Muscle of arm (tissue), 12 donors: Measurements from ENCODE around the gene RSRC1. TPM values are rescaled to one million over a fixed set of nuclear protein-coding genes. Genes with fewer than 3 reads are reported as not detected.
A peak's percentile ranks its signal among the peaks of the same experiment; 100 is the strongest.
"Not testable (repeated sequence)": the region's sequence is repeated elsewhere in the genome, so short reads cannot be mapped to it uniquely, and the experiment has no call there.

ENCODE experiments used
- DNase-seq: peaks from one replicate; pipeline ENCODE4 v3.0.0-alpha.2; 2013
- polyA plus RNA-seq, 12 donors: library from polyadenylated mRNA; unstranded; fragments of 120-200 nt; gene quantifications; one replicate each; pipeline ENCODE4 v1.2.1, GENCODE V29; 2013; ENCODE audit not compliant: insufficient read length in 12 of 12

RSRC1 gene
- polyA plus RNA-seq, 12 donors: 20.7 to 44.9 (median 23.7) TPM; not detected in 1

DNA sequence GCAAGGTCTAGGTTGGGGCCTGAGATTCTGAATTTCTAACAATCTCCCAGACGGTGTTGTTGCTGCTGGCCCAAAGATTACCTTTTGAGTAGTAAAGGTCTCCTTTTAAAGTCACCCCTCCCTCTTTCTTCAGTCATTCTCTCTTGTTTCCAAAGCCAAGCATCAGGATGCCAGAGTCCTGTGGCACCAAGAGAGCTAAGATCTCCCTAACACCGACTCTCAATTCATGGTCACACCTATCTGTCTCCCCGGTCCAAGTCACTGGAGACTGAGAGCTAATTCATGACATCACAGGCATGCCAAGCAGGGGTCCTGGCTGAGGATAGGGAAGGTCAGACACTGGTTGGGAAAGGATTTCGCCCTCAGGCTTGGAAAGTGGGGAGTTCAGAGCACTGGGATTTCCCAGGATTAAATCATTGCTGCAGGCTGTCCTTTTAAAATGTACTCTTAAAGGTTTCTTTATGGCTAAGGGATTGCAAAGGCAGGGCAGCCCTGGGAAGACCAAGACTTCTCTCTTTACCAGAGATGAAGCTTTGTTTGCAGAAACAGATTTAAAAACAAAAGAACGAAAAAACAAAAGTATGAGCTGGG, 11.0 kb upstream of the RSRC1 start:
- DNase-seq: no peak

DNA sequence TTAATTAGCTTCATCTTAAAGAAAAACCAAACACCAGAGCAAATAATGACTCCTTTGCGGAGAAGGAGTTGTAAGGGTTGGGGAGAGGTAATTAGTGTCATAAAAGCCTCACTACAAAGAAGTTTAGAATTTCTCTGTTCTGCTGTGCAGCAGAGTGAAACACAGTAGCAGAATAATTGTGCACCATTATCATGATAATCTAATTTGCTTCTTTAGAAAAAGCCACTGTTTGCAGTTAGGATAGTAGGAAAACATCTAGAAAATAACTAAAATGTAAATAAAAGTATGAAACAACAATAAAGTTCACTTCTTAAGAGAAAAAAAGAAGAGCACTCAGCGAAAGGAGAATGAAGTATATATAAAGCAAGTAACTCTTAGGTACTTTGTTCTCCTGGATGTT, 9.2 kb upstream of the RSRC1 start:
- DNase-seq: no peak

DNA sequence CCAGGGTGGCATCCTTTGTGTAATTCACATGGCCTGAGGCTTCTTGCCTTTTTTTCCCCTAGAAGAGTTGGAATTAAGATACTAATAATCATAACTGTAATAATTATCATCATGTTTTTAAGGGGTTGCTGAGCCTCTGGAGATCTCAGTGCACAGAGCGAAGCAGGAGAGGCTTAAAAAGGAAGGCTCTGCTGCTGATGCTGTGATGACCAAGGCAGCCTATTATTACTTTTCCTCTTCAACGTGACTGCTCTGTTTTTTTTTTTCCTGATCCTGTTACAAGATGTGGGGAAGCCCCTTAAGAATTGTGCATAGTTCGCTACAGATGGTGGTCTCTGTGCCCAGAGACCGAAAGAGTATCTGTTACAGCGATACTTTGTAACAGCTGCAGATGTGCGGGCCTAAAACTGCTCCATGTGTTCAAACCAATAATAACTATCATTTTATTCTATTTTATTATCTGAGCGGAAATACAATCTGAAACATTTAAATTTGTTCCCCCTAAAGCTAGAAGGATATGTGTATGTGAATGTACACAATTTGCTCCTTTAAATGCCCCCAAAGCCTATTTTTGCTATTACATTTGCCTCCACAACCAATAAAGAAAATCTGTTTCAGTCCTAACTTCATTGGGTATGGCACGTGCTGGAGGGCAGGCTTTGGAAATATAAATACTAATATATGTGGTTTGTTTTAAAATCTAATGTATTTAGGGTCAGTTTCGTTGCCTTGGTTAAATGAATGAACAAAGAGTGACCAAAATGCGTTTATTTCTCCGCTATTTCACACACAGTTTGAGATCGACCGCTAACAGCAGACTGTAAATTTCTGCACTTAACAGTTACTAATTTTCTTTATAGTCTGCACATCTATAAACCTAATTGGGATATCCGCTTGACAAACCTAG, 8.3 kb upstream of the RSRC1 start:
- no peak for DNase-seq

DNA sequence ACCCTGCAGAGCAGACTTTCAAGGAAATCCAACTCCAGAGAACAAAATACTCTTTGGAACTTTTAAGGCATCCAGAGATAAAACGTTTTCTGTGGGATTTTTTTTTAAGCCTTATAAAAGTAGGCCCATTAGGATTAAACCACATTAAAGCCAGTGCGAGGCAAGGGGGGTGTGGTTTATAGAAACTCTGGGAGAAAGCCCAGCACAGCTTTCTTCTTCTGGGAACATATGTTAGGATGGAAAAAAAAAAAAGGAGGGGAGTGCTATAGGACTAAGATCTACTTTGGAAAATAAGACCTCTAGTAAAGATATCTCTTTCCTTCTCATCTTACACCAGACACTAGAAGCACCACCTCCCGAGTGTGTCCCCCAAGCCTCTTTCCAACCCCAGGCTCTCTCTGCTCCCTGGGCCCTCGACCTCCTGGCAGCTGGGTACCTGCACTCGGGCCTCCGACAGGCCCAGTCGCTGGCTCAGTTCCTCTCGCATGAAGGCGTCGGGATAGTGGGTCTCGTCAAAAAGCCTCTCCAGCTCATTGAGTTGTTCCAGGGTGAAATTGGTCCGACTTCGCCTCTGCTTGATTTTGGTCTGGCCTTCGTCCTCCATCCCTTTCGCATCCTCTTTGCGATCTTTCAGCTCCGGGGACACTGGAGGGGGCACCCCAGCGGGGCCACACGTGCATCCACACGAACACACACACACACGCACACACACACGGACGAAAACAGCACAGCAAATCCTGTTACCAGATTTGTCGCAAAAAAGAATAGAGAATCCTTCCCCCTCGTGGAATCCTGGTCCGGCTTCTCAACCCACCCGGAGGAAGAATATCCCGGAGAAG, 7.4 kb upstream of the RSRC1 start:
- peak; percentile 77 for DNase-seq

DNA sequence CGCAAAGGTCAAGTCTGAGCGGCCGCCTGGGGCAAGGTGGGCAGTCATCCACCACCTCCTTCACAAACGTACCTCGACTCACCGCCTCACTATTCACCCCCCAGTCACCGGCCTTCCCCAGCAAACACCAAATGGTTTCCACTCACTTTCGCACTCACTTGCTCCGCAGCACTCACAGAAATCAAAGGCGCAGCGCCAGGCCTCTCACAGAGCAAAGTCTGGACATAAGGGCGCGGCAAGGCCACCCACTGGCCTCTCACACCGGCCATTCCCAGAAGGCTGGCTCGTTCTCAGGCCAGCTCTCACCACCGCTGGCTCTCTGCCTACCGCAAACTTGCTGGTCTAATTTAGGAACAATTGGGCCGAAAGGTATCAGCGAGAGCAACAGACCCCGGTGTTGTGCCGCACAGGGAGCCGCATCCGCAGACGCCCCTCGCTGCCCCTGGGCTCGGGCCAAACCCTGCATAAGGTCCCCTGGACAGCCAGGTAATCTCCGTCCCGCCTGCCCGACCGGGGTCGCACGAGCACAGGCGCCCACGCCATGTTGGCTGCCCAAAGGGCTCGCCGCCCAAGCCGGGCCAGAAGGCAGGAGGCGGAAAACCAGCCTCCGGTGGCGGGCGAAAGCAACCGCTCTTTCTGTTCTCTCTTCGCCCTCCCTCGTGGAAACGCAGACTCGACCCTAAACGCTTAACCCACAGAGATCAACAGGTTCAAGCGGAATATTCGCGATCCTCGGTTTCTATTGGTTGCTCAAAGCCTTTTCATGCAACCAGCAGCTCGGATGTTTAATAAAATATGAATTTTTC, 6.6 kb upstream of the RSRC1 start:
- DNase-seq: peak; percentile 70

DNA sequence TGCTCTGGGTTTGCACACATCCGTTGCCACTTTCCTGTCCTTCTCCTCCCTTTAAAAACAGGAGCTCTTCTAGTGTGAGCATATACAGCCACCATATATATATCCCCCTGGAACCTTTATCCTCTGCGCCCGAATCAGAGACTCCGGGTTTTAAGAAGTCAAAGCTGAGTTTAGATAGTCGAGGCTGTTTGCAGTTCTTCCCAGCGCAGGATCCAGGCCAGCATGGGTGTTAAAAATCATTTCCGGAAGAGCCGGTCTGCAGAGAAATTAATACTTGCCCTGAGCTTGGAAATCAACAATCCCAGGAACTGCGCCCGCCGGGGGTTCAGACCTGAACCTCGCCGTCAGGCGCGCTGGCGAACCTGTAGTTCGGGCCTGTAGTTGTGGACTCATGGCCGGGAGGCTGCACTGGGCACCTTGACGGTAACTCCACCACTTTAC, 6.0 kb upstream of the RSRC1 start:
- no peak for DNase-seq

DNA sequence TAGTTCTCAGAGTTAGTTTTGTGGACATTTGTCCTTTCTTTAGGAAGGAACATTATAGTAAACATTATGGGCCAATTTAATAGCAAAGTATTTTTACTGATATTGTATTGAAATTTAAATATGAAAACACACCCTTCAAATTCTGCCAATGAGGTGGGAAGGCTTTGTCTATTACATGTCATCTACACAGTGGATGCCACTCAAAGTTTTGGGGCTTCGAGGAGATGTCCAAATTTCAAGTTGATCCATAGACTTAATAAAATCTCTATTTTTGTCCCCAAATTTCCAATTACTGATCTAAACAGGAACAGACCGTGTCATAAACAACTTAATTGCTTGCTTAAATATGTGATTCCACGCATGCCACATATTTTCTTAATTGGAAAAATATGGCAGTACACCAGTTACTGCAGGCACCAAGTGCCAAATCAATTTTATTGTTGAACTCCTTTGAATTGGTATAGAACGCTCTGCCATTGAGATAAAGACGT, 5.4 kb upstream of the RSRC1 start:
- no peak for DNase-seq

DNA sequence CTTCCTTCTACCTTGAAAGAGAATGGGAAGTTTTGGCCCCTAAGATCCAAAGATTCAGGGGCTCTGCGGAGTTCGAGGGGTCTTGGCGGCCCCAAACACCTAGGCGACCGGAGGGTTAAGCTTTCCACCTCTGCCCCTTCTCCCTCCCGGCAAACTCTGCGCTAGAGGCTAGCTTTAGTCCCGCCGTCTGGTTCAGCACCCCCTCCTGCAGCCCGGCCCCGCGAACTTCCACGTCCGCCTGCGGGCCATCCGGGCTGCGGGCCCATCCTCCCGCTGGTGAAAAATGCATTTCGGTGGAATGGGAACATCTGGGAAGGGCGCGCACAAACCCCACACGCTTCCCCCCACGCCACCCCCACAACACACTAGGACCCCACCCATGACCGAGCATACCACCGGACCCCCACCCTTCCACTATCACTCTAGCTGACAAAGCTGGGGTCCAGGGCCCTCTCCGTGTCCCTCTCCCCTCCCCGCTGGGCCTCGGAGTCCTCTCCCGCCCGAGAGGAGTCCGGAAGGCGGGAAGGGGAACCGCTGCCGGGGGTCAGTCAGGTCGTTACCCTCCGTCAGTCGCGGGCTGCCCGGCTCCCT, 4.7 kb upstream of the RSRC1 start:
- DNase-seq: peak; percentile 67

DNA sequence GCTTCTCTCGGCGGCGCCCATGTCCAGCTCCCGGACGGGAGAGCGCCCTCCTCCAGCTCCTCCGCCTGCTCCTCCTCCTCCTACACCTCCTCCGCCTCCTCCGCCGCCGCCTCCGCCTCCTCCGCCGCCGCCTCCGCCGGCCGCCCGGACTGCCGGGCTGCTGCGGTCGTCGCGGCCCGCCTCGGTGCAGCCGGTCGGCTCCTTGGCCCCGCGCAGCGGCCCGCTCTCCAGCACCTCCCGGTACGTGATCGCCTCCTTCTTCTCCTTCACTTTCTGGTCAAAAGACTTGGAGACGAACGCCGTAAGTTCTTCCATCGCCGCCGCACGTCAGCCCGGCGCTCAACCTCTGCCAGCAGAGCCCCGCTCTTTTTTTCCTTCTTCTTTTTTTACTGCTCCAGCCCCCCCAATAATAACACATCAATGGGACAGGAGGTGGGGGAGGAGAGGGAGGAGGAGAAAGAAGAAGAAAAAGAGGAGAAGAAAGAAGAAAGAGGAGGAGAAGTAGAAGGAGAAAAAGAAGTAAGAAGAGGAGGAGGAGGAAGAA, 4.1 kb upstream of the RSRC1 start:
- DNase-seq: peak; percentile 60

DNA sequence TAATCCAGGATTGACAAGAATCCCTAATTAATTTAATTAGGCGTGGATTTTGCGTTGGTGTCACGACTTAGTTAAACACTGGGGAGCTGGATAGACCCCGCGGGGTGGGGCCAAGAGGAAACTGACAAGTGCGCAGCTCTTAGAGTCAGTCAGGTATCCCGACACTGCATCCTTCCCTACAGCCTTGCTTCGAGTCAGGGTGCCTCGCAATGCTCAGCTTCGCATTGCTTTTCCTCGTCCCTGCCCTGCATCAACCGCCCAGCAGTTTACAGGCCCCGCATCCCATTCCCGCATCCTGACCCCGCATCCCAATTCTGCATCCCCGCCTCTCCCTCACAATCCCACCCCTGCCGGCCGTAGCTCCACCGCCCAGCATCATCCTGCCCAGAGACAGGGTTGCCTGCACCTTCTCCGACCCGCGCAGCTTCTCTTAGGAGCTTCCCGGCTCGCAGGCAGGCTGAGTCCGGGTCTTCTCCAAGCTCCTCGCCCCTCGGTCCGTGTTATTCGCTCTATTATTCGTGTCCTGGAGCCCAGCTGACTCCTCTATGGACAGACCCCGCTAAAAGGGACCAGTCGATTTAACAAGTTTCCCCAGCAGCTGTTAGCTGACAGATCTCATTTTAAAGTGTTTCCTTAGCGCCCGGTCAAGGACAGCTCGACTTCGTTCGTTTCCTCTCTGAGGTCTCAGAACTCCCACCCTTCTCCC, 3.0 kb upstream of the RSRC1 start:
- DNase-seq: peak; percentile 63

DNA sequence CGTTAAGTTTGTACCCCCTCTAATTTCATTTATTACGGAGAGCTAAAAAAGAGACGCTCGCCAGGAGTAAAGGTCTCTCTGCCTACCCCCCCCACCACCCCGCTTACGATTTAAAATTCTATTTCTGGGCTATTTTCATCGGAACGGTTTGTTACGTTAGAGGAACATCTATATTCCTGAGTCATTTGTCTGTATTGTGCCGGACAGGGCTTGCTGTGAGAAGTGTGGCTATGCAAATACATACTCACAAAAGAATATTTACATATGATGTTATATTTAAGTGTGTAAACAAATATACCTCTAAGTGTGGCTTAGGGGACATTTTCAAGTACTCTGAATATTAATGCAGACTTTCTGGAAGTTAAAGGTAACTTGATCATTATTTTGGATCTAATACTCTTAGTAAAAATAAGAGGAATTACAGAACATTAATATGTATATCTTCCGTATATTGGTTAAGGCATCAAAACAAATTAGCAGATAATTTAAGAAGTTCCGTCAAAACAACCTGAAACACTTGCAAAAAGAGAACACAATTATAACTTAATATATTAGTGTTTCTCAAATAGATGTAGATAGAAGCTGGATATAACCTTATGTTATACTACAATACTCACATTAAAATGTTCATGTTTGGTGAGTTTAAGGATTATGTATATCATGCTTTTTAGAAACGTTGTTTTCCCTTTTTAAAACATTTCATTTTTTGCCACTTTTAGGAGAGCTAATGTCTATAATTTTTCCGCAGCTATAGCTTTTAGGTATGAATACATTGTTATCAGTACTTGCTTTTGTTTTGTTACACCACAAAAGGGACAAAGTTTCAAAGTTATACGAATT, 2.1 kb upstream of the RSRC1 start:
- DNase-seq: no peak

DNA sequence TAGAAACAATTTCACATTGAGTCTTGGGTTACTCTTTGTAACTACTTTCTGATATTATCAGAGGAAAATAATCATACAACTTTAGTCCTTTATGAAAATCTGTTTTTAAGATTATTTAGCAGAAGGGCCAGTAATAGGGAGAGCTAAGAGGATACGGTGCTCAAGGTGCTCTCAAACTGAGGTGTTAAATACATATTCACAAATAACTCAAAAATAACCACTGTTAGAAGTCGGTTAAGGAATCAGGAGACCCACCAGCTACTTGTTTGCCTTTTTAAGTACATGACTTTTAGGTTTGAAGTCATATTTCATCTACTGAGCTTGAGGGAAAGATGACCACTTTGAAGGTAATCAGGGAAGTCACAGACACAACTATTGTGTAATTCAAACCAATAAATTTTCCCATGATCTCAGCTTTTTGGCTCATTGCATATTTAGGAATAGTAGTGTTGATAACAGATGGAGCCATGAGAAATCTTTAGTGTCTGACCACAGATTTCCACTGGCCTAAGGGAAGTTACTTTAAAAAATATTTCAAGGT, 1.4 kb upstream of the RSRC1 start:
- no peak for DNase-seq

DNA sequence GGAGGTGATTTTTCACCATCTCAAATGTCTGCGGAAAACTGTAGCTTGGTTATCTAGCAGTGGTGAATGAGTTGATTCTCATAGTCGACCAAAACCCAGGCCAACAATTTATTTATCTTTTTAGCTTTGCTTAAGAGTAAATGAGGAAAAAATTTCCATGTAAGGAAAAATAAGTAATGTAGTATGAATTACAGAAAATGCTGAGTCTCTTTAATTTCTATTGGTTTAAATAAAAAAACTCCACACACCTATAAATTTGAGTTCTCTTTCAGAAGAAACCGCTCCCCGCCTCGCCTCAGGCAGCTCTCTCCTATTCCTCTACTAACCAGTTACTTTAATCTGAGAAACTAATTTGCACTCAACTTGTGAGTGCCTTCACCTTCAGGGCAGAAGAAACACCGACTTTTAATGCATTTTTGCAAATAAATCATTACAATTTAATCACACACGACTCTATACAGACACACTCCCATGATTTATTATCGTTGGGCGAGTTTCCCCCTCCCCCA, 540 bp upstream of the RSRC1 start:
- no peak for DNase-seq

DNA sequence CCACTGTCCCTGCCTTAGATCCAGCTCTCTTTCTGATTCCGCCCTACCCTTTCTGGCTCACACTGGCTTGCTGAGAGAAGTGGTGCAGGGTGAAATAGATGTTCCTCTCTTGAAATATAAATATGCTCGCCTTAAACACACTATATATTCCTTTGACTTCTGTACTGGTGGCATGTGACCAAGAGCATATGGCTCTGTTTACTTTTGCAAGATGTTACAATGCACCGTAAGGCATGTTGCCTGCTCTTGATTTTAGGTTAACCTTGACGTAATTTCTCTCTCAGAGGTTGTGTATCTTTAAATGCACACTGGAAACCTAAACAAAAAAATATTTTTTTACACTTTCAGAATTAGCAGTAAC, 749 bp downstream of the RSRC1 start:
- peak; percentile 31 for DNase-seq

DNA sequence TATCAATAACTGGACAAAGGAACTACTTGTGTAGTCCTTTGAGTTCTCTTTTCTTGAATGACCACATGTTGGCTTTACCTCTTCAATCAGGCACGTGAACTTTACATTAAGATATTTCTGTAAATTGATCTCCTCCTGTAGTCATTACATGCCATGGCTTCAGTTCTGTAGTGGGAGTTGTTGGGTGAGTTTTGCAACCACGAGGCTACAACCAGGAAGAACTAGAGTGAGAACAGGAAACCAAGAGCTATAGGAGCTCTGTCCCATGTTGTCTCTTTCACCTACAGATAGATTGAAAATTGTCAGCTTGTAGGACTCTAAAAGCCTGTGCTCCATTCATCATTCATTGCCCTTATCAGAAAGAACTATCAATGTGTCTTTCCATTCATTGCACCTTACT, 2.0 kb downstream of the RSRC1 start:
- DNase-seq: no peak

DNA sequence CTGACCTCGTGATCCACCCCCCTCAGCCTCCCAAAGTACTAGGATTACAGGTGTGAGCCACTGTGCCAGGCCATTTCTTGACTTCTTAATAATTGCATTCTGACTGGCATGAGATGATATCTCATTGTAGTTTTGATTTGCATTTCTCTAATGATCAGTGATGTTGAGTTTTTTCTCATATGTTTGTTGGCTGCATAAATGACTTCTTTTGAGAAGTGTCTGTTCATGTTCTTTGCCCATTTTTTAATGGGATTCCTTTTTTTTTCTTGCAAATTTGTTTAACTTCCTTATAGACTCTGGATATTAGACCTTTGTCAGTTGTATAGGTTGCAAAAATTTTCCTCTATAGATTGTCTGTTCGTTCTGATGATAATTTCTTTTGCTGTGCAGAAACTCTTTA, 3.7 kb downstream of the RSRC1 start:
- DNase-seq: not testable (repeated sequence)

DNA sequence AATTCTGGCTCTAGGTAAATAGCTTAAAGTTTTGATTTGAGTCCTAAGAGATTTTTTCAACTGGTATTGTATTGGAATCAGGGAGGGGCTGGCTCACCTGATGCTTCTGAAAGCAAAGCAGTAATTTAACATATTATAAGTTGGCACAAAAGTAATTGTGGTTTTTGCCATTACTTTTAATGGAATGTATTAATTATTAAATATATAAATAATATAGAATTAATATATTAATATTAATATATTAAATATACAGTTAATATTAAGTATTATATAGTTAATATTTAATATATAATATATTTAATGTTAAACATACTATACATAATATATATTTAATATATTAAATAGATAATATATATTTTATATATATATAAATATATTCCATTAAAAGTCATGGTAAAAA, 10.4 kb downstream of the RSRC1 start:
- no peak for DNase-seq

DNA sequence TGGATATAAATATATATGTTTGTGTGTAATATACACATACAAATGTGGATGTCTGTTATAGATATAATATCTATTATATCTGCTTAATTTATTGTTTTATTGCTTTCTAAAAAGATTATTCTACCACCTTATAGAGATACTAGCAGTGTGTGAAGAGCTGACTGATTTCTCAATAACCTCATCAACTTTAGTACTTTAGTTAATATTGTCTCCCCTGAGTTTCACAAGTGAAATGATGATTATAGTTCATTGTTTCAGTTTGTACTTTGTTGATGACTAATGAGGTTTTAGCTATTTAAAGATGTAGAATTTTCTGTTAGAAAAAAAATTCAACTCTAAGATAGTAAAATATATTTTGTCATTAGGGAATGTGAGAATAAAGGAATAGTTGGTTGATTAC, 11.4 kb downstream of the RSRC1 start:
- DNase-seq: no peak

DNA sequence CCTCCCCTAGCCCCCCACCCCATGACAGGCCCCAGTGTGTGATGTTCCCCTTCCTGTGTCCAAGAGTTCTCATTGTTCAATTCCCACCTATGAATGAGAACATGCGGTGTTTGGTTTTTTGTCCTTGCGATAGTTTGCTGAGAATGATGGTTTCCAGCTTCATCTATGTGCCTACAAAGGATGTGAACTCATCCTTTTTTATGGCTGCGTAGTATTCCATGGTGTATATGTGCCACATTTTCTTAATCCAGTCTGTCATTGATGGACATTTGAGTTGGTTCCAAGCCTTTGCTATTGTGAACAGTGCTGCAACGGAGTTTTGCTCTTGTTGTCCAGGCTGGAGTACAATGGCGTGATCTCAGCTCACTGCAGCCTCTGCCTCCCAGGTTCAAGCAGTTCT, 12.8 kb downstream of the RSRC1 start:
- not testable (repeated sequence) for DNase-seq
